HepG2 (cell line): ENCODE results near the gene ZNF567. TPM values are rescaled to one million over a fixed set of nuclear protein-coding genes. Genes with fewer than 3 reads are reported as not detected.
A peak's percentile ranks its signal among the peaks of the same experiment; 100 is the strongest.

Source experiments
- KAT8 ChIP-seq: IDR thresholded peaks from 2 replicates; pipeline ENCODE4 v1.6.1; 2016; ENCODE audit warnings: missing genetic modification reagents, missing compliant biosample characterization
- KMT2A ChIP-seq: sonication (generic); formaldehyde crosslinking; IDR thresholded peaks from 2 replicates; pipeline ENCODE4 v1.4.0; 2020; ENCODE audit warnings: missing genetic modification reagents
- KMT2B ChIP-seq: IDR thresholded peaks from 2 replicates; pipeline ENCODE4 v1.6.1; 2016; ENCODE audit warnings: missing genetic modification reagents, missing compliant biosample characterization
- SMC3 ChIP-seq: IDR thresholded peaks from 2 replicates; pipeline ENCODE4 v1.6.1; 2011; ENCODE audit warnings: low read length, improper control_type of control experiment
- TBX3 ChIP-seq: fragments of 450-650 bp; IDR thresholded peaks from 2 replicates; pipeline ENCODE4 v1.6.1; 2017; ENCODE audit warnings: antibody characterized with exemption, mild to moderate bottlenecking, inconsistent platforms, borderline replicate concordance
- TEAD2 ChIP-seq: sonication (generic); formaldehyde crosslinking; IDR thresholded peaks from 2 replicates; pipeline ENCODE4 v1.9.0; 2021; ENCODE audit warnings: missing genetic modification reagents
- TMF1 ChIP-seq: sonication (generic); formaldehyde crosslinking; IDR thresholded peaks from 2 replicates; pipeline ENCODE4 v1.8.1; 2022; ENCODE audit warnings: low read depth, missing genetic modification reagents
- ZBTB40 ChIP-seq, 2 experiments: fragments of 450-650 bp in 1 of 2; sonication (generic) in 1 of 2; formaldehyde crosslinking in 1 of 2; IDR thresholded peaks; 2 replicates each; pipeline versions ENCODE4 v1.6.1 to v1.8.0; 2016 to 2022; ENCODE audit warnings: antibody characterized with exemption in 1 of 2, mild to moderate bottlenecking in 1 of 2, missing genetic modification reagents in 1 of 2
- ZNF546 ChIP-seq: sonication (generic); formaldehyde crosslinking; conservative IDR thresholded peaks from 2 replicates; pipeline ENCODE4 v1.8.1; 2023; ENCODE audit warnings: mild to moderate bottlenecking, missing genetic modification reagents
- ZNF609 ChIP-seq: sonication (generic); formaldehyde crosslinking; IDR thresholded peaks from 2 replicates; pipeline ENCODE4 v1.4.0; 2020; ENCODE audit warnings: mild to moderate bottlenecking, missing genetic modification reagents, borderline replicate concordance
- ZSCAN20 ChIP-seq: sonication (generic); formaldehyde crosslinking; IDR thresholded peaks from 2 replicates; pipeline ENCODE4 v1.4.0; 2020; ENCODE audit warnings: missing genetic modification reagents, mild to moderate bottlenecking, borderline replicate concordance
- polyA plus RNA-seq, 8 experiments: library from polyadenylated mRNA; depleted of rRNA in 3 of 8; stranded (reverse) in 7 of 8; unstranded in 1 of 8; fragments of >200 nt; fragmentation: Illumina TruSeq in 4 of 8; extraction: Trizol in 4 of 8; gene quantifications; 2 replicates each; pipeline versions ENCODE4 v1.2.1 to v1.2.3, GENCODE V29; 2011 to 2016; ENCODE audit warnings: low read depth in 4 of 8, missing spikeins in 1 of 8, mixed read lengths in 1 of 8; ENCODE audit not compliant: insufficient read depth in 1 of 8
- total RNA-seq, 5 experiments: library from RNA; depleted of rRNA; stranded (reverse); fragments of >200 nt; fragmentation: Illumina TruSeq; extraction: Trizol; gene quantifications; 2 replicates each; pipeline ENCODE4 v1.2.3, GENCODE V29; 2016; ENCODE audit warnings: low read depth in 1 of 5

The ZNF567 gene
- total and polyA plus RNA-seq, 2 of the 13 experiments (the other 11 are each of a cell fraction or from before 2014, with no cell fraction given) = 3.1 to 6.8 TPM

GRCh38 chr19:36687214-36688056 is at the start of gene ZNF567 (continued):
- TF ChIP-seq ZBTB40 (IDR thresholded peaks at IDR 0.05) (no peak), ZBTB40 (CRISPR knock-in tag; IDR thresholded peaks at IDR 0.05) (no peak; the same call in 1 of the 2 replicates), TMF1 (no peak), TEAD2 (CRISPR knock-in tag) (peak; percentile 70; the same call in 1 of the 2 replicates), SMC3 (no peak), KAT8 (CRISPR knock-in tag) (peak; percentile 91), ZNF609 (0 out of 2 replicates have a peak, but pooled peaks have one; percentile 16), ZSCAN20 (CRISPR knock-in tag) (peak; percentile 68), KMT2A (CRISPR knock-in tag) (peak; percentile 82), KMT2B (peak; percentile 92), TBX3 (no peak; the same call in 1 of the 2 replicates), ZNF546 (CRISPR knock-in tag) (peak; percentile 61)
